OCI-LY7 (cell line): Measurements from ENCODE around the gene SLC31A2. TPM values are rescaled to one million over a fixed set of nuclear protein-coding genes. Genes with fewer than 3 reads are reported as not detected.

Experiments used
- BruUV-seq: library from RNA; stranded (reverse); fragments of 400-500 nt; replicated peaks from 2 replicates; lab custom pipeline; 2021; lab: Mats Ljungman, UMichigan
- CTCF ChIA-PET: fragments of 300-600 bp; sonication (Branson Sonifier 250); formaldehyde crosslinking; loops from one replicate; lab custom pipeline; 2022; ENCODE audit warnings: antibody characterized with exemption; ENCODE audit not compliant: unreplicated experiment; lab: Charles Lee
- POLR2A ChIA-PET: fragments of 300-600 bp; sonication (Branson Sonifier 250); formaldehyde crosslinking; loops from one replicate; lab custom pipeline; 2022; ENCODE audit warnings: antibody characterized with exemption; lab: Charles Lee
- DNase-seq: peaks from one replicate; pipeline ENCODE4 v3.0.0-alpha.2; 2015; ENCODE audit warnings: low spot score
- H2AFZ ChIP-seq: fragments of 200-600 bp; sonication (generic), shearing (Covaris generic); 2 replicates; pipeline ENCODE4 v1.6.1; 2014; ENCODE audit warnings: mild to moderate bottlenecking, antibody characterized with exemption, low read length, moderate library complexity
- H3K27ac ChIP-seq: fragments of 200-600 bp; sonication (generic); 2 replicates; pipeline ENCODE4 v1.5.1; 2014; ENCODE audit warnings: mixed run types, low read depth, mild to moderate bottlenecking, moderate library complexity, low read length, inconsistent platforms; ENCODE audit not compliant: poor library complexity, severe bottlenecking
- H3K36me3 ChIP-seq: fragments of 200-600 bp; sonication (generic); 2 replicates; pipeline ENCODE4 v1.6.1; 2014; ENCODE audit warnings: mild to moderate bottlenecking, antibody characterized with exemption, low read length, moderate library complexity, mixed read lengths; ENCODE audit not compliant: insufficient read depth
- H3K4me1 ChIP-seq: fragments of 200-600 bp; sonication (generic); 2 replicates; pipeline ENCODE4 v1.5.1; 2014; ENCODE audit warnings: mild to moderate bottlenecking, low read length; ENCODE audit not compliant: insufficient read depth, poor library complexity, severe bottlenecking
- H3K4me2 ChIP-seq: fragments of 200-600 bp; sonication (generic); 2 replicates; pipeline ENCODE4 v1.6.1; 2014; ENCODE audit warnings: mild to moderate bottlenecking, low read length
- H3K4me3 ChIP-seq: fragments of 200-600 bp; sonication (generic); 2 replicates; pipeline ENCODE4 v1.5.1; 2014; ENCODE audit warnings: mild to moderate bottlenecking, low read depth, low read length; ENCODE audit not compliant: poor library complexity, severe bottlenecking
- H3K79me2 ChIP-seq: fragments of 200-600 bp; sonication (generic); 2 replicates; pipeline ENCODE4 v1.6.1; 2016; ENCODE audit warnings: low read depth, mild to moderate bottlenecking, low read length, moderate library complexity, mixed read lengths; ENCODE audit not compliant: insufficient read depth
- H3K9me2 ChIP-seq: fragments of 200-600 bp; sonication (generic); 2 replicates; pipeline ENCODE4 v1.6.1; 2016; ENCODE audit warnings: mild to moderate bottlenecking, low read length, mixed read lengths; ENCODE audit not compliant: insufficient read depth
- H3K9me3 ChIP-seq: fragments of 200-600 bp; sonication (generic); 2 replicates; pipeline ENCODE4 v1.6.1; 2014; ENCODE audit warnings: mild to moderate bottlenecking, mixed run types, low read length, mixed read lengths
- H4K20me1 ChIP-seq: fragments of 200-600 bp; sonication (generic); 2 replicates; pipeline ENCODE4 v1.6.1; 2014; ENCODE audit warnings: mild to moderate bottlenecking, antibody characterized with exemption, low read length, moderate library complexity, mixed read lengths; ENCODE audit not compliant: insufficient read depth
- CTCF ChIP-seq: fragments of 200-600 bp; sonication (generic); conservative IDR thresholded peaks from 2 replicates; pipeline ENCODE4 v1.5.1; 2014; ENCODE audit warnings: mild to moderate bottlenecking, antibody characterized with exemption, low read length, moderate library complexity, mixed read lengths
- EZH2phosphoT487 ChIP-seq: fragments of 200-600 bp; sonication (generic); IDR thresholded peaks from 2 replicates; pipeline ENCODE4 v1.6.1; 2018; ENCODE audit warnings: low read depth, borderline replicate concordance, mild to moderate bottlenecking, mixed run types, antibody characterized with exemption, low read length, moderate library complexity, mixed read lengths
- intact Hi-C: fragments of 100-400 bp; cut with micrococcal nuclease; formaldehyde crosslinking; loops from one replicate; pipeline ENCODE4 v1.10.0; 2022; ENCODE audit not compliant: unreplicated experiment
- total RNA-seq, 2 experiments: library from RNA; depleted of rRNA in 1 of 2; stranded (reverse); fragments of >200 nt in 1 of 2; shearing (Covaris generic) in 1 of 2; gene quantifications; 2 replicates each; pipeline ENCODE4 v1.2.3, GENCODE V29; 2014 to 2022

SLC31A2 gene
- total RNA-seq, 2 experiments from 2014 or later: 1.3 to 2.7 TPM

DNA sequence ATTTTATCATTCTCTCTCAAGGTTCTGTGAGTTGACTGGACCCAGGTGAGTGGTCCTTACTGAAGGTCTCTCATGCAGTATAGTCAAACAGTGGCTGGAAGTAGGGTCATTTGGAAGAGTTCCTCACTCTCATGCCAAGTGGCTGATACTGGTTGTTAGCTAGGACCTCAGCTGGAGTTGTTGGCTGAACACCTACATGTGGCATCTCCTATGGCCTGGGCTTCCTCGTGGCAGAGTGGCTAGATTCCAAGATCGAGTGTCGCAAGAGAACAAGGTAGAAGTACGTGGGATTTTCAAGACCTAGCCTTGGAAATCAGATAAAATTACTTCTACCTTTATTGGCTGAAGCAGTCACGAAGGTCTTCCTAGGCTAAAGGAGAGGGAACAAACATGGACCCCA, 7.6 kb downstream of the SLC31A2 start:
- ChIA-PET POLR2A (no interaction called here), CTCF (no interaction called here)
- Histone ChIP-seq H3K9me2 (no peaks in the 10 kb centered on the region), H3K9me3 (no peaks in the 10 kb centered on the region), H3K79me2 (no peaks in the 10 kb centered on the region), H3K36me3 (peaks cover 43% of the 10 kb centered on the region), H4K20me1 (no peaks in the 10 kb centered on the region), H3K27ac (no peak overlapping the region), H3K4me1 (no peaks in the 10 kb centered on the region), H2AFZ (no peak overlapping the region), H3K4me3 (no peak overlapping the region), H3K4me2 (no peak overlapping the region)
- TF ChIP-seq CTCF (no peak), EZH2phosphoT487 (no peak)
- intact Hi-C loops: no loop called here
- BruUV-seq: no TSS peak
- DNase-seq: no peak

- H3K9me3 ChIP-seq: no peaks in the 10 kb centered on the region
- H3K4me2 ChIP-seq: no peak overlapping the region
- TF ChIP-seq CTCF (no peak), EZH2phosphoT487 (no peak)
- no peaks in the 10 kb centered on the region for H3K9me2 ChIP-seq
- H3K36me3 ChIP-seq: peaks cover 64% of the 10 kb centered on the region
- intact Hi-C loops: no loop called here
- H2AFZ ChIP-seq: no peak overlapping the region
- ChIA-PET CTCF (no interaction called here), POLR2A (interaction anchor here (0.6 kb wide), 1 partner anchor 973 kb away, joined by 3 read pairs; no protein-coding TSS in a partner anchor)
- H3K79me2 ChIP-seq: no peaks in the 10 kb centered on the region
- no peak for DNase-seq
- H3K4me3 ChIP-seq: no peak overlapping the region
- H3K4me1 ChIP-seq: no peaks in the 10 kb centered on the region
- BruUV-seq: no TSS peak
- H4K20me1 ChIP-seq: no peaks in the 10 kb centered on the region
- H3K27ac ChIP-seq: no peak overlapping the region
These were observed 9.8 kb downstream of the SLC31A2 start for GRCh38 chr9:113160571-113160970.

DNA sequence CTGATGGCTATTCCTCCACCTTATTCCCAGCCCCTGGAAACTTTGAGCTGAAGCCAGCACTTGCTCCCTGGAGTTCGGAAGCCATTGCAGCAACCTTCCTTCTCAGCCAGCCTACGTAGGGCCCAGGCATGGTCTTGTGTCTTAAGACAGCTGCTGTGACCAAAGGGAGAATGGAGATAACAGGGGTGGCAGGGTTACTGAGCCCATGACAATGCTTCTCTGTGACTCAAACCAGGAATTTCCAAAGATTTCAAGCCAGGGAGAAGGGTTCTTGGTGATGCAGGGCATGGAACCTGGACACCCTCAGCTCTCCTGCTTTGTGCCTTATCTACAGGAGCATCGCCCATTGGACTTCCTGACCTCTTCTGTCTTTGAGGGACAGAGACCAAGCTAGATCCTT, 12.2 kb downstream of the SLC31A2 start:
- Histone ChIP-seq H3K4me2 (no peak overlapping the region), H4K20me1 (no peaks in the 10 kb centered on the region), H3K9me2 (no peaks in the 10 kb centered on the region), H3K79me2 (no peaks in the 10 kb centered on the region), H3K4me3 (no peak overlapping the region), H3K9me3 (no peaks in the 10 kb centered on the region), H3K4me1 (no peaks in the 10 kb centered on the region), H3K27ac (no peak overlapping the region), H3K36me3 (peaks cover 88% of the 10 kb centered on the region), H2AFZ (no peak overlapping the region)
- BruUV-seq: no TSS peak
- DNase-seq: no peak
- intact Hi-C loops: no loop called here
- ChIA-PET POLR2A (interaction anchor here (0.5 kb wide), 1 partner anchor 860 kb away, joined by 4 read pairs; no protein-coding TSS in a partner anchor), CTCF (no interaction called here)
- TF ChIP-seq EZH2phosphoT487 (no peak), CTCF (no peak)
